A549 (cell line): ENCODE measurements around the gene STAT5A.

Experiments used
- CHD4 ChIP-seq: fragments of 200-600 bp; sonication (generic); IDR thresholded peaks from 2 replicates; pipeline ENCODE4 v1.6.1; 2016; ENCODE audit warnings: antibody characterized with exemption, mild to moderate bottlenecking, borderline replicate concordance
- EP300 ChIP-seq, 2 experiments: fragments of >200 bp; sonication (Bioruptor Twin); formaldehyde crosslinking; IDR thresholded peaks; 2 replicates in 1 of 2; 3 replicates in 1 of 2; pipeline ENCODE4 v1.6.1; 2016 to 2017
- TF ChIP-seq, protein P1 (sequence below): fragments of >200 bp; sonication (Bioruptor Twin); formaldehyde crosslinking; IDR thresholded peaks from 3 replicates; pipeline ENCODE4 v1.5.1; 2016
- TF ChIP-seq, protein P2 (sequence below): fragments of 450-650 bp; IDR thresholded peaks from 2 replicates; pipeline ENCODE4 v1.6.1; 2014; ENCODE audit warnings: antibody characterized with exemption

DNA sequence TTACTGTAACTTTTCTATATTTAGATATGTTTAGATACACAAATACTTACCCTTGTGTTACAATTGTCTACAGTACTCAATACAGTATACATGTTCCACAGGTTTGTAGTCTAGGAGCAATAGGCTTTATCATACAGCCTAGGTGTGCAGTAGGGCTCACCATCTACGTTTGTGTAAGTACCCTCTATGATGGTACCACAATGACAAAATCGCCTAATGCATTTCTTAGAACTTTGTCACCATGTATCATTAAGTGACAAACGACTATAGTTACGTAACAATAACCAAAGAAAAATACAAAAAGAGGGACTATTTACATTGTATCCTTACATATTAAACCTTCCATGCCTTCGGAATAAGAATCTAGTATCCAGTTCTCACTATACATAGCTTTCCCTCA lies 20.1 kb upstream of the STAT5A start:
- no peak for TF ChIP-seq EP300 (IDR thresholded peaks at IDR 0.05)
- TF ChIP-seq, protein P1, sequence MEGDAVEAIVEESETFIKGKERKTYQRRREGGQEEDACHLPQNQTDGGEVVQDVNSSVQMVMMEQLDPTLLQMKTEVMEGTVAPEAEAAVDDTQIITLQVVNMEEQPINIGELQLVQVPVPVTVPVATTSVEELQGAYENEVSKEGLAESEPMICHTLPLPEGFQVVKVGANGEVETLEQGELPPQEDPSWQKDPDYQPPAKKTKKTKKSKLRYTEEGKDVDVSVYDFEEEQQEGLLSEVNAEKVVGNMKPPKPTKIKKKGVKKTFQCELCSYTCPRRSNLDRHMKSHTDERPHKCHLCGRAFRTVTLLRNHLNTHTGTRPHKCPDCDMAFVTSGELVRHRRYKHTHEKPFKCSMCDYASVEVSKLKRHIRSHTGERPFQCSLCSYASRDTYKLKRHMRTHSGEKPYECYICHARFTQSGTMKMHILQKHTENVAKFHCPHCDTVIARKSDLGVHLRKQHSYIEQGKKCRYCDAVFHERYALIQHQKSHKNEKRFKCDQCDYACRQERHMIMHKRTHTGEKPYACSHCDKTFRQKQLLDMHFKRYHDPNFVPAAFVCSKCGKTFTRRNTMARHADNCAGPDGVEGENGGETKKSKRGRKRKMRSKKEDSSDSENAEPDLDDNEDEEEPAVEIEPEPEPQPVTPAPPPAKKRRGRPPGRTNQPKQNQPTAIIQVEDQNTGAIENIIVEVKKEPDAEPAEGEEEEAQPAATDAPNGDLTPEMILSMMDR: no peak
- TF ChIP-seq, protein P2, sequence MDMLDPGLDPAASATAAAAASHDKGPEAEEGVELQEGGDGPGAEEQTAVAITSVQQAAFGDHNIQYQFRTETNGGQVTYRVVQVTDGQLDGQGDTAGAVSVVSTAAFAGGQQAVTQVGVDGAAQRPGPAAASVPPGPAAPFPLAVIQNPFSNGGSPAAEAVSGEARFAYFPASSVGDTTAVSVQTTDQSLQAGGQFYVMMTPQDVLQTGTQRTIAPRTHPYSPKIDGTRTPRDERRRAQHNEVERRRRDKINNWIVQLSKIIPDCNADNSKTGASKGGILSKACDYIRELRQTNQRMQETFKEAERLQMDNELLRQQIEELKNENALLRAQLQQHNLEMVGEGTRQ: no peak
- no peak for TF ChIP-seq CHD4
